GM12864 (cell line): Measurements from ENCODE around the gene NXPE3.

Source experiments
- DNase-seq: peaks from one replicate; pipeline ENCODE4 v3.0.0-alpha.2; 2011; ENCODE audit warnings: low read depth
- H3K4me3 ChIP-seq: 2 replicates; pipeline ENCODE4 v1.5.1; 2011; ENCODE audit warnings: mild to moderate bottlenecking, low read depth, low read length, control low read depth
- TF ChIP-seq, protein P1 (sequence below): IDR thresholded peaks from 2 replicates; pipeline ENCODE4 v1.5.1; 2011; ENCODE audit warnings: low read depth, mild to moderate bottlenecking, moderate library complexity, low read length, control low read depth, inconsistent platforms; ENCODE audit errors: missing control alignments

The NXPE3 gene

DNA sequence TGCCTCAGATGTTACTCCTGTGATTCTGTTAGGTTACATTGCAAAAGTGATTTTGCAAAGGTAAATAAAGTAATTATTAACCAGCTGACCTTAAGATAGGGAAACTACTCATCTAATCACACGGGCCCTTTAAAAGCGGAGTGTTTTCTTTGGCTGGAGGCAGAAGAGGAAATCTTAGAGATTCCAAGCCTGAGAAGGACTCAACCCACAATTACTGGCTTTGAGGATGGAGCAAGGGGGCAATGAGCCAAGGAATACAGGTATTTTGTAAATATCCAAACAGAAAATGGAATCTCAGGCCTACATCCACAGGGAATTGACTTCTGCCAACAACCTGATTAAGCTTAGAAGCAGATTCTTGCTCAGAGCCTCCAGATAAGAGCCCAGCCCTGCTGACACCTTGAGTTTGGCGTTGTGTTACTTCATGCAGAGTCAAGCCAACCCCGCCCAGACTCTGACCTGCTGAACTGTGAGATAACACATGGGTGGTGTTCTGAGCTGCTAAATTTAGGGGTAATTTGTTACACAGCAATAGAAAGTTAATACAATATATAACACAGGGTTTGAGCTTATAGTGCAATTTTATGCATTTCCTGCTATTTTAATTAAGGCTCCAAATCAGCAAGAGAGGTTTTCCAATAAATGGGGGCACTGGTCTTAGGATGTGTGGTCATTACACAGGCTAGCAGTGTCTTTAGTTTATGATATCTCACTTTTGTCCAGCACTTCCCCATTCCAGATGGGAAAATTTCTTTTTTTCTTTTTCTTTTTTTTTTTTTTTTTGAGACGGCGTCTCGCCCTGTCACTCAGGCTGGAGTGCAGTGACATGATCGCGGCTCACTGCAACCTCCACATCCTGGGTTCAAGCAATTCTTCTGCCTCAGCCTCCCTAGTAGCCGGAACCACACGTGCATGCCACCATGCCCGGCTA is 89.8 kb downstream of the NXPE3 start:
- TF ChIP-seq, protein P1, sequence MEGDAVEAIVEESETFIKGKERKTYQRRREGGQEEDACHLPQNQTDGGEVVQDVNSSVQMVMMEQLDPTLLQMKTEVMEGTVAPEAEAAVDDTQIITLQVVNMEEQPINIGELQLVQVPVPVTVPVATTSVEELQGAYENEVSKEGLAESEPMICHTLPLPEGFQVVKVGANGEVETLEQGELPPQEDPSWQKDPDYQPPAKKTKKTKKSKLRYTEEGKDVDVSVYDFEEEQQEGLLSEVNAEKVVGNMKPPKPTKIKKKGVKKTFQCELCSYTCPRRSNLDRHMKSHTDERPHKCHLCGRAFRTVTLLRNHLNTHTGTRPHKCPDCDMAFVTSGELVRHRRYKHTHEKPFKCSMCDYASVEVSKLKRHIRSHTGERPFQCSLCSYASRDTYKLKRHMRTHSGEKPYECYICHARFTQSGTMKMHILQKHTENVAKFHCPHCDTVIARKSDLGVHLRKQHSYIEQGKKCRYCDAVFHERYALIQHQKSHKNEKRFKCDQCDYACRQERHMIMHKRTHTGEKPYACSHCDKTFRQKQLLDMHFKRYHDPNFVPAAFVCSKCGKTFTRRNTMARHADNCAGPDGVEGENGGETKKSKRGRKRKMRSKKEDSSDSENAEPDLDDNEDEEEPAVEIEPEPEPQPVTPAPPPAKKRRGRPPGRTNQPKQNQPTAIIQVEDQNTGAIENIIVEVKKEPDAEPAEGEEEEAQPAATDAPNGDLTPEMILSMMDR: no peak
- no peak overlapping the region for H3K4me3 ChIP-seq

DNA sequence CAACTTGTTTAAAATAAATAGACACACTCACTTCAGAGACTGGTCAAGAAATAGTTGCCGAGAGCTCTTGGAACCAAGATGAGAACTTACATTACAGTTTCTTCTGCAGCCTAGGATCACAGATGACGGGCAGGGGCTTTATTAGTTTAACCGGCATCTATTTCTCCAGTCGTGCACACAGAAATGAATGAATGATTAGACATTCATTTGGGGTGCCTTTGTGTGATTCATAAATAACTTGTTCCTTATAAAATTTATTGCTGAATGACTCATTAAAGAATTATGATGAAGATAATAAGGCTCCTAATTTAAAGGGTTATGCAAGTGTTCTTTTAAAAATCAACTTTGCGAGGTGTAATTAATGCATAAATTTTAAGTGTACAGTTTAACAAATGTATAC is 91.1 kb downstream of the NXPE3 start:
- H3K4me3 ChIP-seq: no peak overlapping the region
- TF ChIP-seq, protein P1: no peak
- no peak for DNase-seq

More for the DNA sequence above, 89.8 kb downstream of the NXPE3 start:
- no peak for DNase-seq

DNA sequence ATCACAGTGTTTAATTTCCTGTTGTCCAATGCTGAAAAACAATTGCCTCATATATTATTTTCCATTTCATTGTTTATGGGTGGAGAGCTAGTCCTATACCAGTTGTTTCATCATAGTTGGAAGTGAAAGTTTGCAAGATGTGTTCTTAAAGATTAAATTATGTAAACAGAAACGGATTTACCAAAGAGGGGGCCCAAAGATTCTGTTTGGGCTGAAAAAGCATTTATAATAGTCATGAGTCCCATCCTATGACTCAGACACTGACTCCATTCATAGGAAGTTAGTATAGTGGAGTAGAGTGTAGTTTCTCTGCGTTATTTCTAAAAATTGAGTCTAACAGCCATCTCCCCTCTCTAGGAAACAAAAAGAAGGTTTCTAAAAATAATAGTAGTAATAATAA is 94.6 kb downstream of the NXPE3 start:
- H3K4me3 ChIP-seq: no peak overlapping the region
- TF ChIP-seq, protein P1: no peak

DNA sequence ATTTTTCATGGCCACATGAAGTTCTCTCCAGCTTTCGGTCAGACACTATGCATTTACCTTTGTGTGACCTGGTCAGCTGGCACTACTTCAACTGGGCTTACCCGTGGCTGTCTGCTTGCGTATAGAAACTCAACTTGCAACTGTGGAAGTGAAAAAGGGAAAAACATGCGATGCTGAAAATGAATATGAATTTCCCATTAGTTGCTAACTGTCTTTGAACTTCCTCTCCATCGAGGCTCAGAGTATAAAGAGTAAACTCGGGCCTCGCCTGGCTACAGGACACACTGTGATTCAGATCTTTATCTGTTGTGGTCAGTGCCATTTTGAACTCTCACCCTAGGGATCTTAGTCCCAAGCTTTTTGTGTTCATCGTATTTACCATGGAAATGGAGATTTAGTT is 97.1 kb downstream of the NXPE3 start:
- TF ChIP-seq, protein P1: no peak
- DNase-seq: no peak
- H3K4me3 ChIP-seq: no peak overlapping the region

More for the DNA sequence above, 94.6 kb downstream of the NXPE3 start:
- no peak for DNase-seq
